GM19099 (cell line): Measurements from ENCODE around the gene PRR7.

Source experiments
- POLR2A ChIP-seq: IDR thresholded peaks from 3 replicates; pipeline ENCODE4 v1.6.1; 2011; ENCODE audit warnings: low read depth; ENCODE audit not compliant: insufficient read length; ENCODE audit errors: extremely low read depth

PRR7 gene

GRCh38 chr5:177474846-177475562 lies 28.4 kb downstream of the PRR7 start:
- no peak for TF ChIP-seq POLR2A

GRCh38 chr5:177475563-177476427 lies 29.2 kb downstream of the PRR7 start:
- TF ChIP-seq POLR2A, result no peak

DNA sequence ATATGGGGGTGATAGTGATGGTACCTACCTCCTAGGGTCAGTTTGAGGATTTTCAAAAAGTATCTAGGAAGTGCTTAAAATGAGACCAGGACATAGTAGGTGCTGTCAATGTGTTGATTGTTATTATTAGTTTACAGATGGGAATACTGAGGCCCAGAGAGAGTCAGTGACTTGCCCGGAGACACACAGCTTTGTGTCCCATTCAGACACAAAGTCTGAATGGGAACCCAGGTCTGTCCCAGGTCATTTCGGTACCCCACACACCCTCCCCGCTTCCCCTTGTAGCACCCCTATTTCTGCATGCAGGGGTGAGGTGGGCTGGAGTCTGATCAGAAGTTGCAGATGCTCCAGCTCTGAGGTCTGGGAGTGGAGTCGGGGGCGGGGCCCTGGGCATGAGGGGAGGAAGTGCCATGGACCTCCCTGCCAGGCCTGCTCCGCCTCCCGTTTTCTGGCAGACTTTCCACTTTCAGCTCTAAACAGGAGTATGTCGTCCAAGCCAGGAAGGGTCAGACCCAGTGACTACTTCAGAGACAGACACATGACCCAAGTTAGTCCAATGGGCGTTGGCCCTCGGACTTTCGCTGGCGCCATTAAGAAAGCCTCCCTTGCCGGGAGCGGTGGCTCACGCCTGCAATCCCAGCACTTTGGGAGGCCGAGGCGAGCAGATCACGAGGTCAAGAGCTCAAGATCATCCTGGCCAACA lies 30.1 kb downstream of the PRR7 start:
- TF ChIP-seq POLR2A, result no peak

GRCh38 chr5:177477701-177478477 lies 31.3 kb downstream of the PRR7 start:
- TF ChIP-seq POLR2A, result no peak

- TF ChIP-seq POLR2A, result no peak
Measured at GRCh38 chr5:177478711-177479646, 32.4 kb downstream of the PRR7 start.

DNA sequence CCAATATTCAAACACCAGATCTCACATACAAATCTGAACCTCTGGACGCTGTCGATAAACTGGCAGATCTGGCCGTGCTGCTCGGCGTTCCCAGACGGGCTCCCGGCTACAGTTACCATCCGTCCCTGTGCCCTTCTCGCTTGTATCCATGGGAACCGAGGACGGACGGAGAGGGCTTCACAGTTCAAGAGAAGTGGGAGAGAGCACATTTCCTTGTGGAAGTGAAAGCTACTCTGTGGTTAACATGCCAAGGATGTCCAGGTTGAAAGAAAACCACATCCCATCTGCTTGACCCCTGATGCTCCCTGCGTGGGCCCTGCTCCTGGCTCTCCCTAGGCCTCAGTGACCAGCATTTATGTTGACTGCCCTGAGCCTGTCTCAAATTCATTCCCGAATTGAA lies 33.2 kb downstream of the PRR7 start:
- TF ChIP-seq POLR2A, result no peak

DNA sequence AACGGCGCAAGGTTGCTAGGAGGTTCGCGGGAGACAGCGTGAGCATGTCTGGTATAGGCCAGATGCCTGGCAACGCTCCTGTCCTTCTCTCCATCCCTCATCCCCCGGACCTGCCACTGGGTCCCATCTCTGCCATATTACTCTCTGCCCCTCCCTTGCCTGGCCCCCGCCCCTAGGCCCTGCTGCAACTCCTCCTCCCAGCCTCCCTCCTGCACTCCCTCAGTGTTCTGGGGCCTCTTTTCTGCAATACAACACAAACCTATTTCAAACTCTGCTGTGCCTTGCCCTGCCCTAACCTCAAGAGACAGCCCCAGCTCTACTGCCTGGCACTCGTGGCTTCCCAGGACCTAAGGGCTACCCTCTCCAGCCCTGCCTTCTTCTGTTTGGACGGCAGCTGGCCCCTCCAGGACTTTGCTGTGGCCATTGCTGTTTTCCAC lies 35.8 kb downstream of the PRR7 start:
- TF ChIP-seq POLR2A, result no peak

DNA sequence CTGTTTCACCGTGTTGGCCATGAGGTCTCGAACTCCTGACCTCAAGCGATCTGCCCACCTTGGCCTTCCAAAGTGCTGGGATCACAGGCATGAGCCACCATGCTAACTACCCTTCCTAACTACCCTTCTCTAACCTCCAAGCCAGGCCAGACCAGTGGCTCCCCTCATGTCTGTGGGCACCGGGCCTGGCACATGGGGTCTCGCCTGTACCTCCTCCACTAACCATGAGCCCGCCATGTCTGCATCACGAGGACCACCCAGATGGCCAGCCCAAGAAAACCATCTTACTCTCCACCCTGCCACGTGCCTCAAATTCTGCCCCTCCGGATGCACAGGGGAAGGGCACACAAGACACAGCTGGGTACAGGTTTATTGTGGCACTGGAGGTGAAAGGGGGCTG lies 36.4 kb downstream of the PRR7 start:
- TF ChIP-seq POLR2A, result no peak

GRCh38 chr5:177483994-177484901 lies 37.6 kb downstream of the PRR7 start:
- no peak for TF ChIP-seq POLR2A

GRCh38 chr5:177484902-177485549 lies 38.4 kb downstream of the PRR7 start:
- no peak for TF ChIP-seq POLR2A

DNA sequence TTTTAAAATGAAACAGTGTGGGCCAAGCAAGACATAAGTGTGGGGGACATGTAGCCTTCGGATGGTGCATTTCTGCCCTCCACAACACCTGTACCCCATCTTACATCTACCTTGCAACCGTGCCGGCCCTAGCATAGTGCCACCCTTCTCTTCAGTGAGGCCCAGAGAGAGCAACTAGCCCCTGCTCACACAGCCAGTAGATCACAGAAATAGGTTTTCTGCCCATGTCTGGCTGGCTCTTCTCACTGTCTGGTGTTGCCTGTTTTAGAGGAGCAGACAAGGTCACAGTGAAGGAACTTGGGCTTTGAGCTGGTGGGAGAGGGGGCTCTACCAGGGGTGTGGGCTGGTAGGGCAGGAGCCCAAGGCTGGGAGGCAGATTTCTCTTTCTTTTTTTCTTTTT lies 39.6 kb downstream of the PRR7 start:
- no peak for TF ChIP-seq POLR2A

- TF ChIP-seq POLR2A, result no peak
Measured at GRCh38 chr5:177487144-177487543, 40.5 kb downstream of the PRR7 start.

DNA sequence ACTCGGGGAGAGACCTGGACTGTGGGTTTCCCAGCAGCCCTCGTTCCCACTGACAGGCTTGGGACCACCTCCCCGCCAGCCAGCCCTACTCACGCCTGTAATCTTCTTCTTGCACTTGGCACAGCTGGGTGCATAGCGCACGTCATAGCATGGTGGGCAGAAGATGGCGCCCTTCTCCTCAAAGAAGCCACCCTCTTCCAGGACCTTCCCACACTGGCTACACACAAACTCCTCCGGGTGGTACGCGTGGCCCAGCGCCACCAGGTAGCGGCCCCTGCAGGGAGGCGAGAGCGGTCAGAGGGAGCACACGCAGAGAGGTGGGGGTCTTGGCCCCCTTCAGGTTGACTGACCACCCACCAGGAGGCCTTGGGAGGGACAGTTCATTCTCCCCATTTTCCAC lies 41.4 kb downstream of the PRR7 start:
- TF ChIP-seq POLR2A, result no peak
